Thyroid gland (tissue), 4 donors: Measurements from ENCODE around the gene C2CD4D. TPM values are rescaled to one million over a fixed set of nuclear protein-coding genes. Genes with fewer than 3 reads are reported as not detected.

Experiments
- DNase-seq, 2 donors: peaks; one replicate each; pipeline ENCODE4 v3.0.0-alpha.2; 2019
- H3K27ac ChIP-seq, 3 donors: fragments of 200-600 bp; sonication (generic); 1 replicate in 2 of 3; 2 replicates in 1 of 3; pipeline ENCODE4 v1.5.1; 2016 to 2019; ENCODE audit warnings: mild to moderate bottlenecking in 1 of 3, moderate library complexity in 1 of 3
- H3K27me3 ChIP-seq: fragments of 200-600 bp; sonication (generic); one replicate; pipeline ENCODE4 v1.5.1; 2019
- H3K36me3 ChIP-seq, 2 donors: fragments of 200-600 bp; sonication (generic); one replicate each; pipeline ENCODE4 v1.5.1; 2016 to 2019
- H3K4me1 ChIP-seq, 2 donors: fragments of 200-600 bp; sonication (generic); one replicate each; pipeline ENCODE4 v1.5.1; 2017 to 2019
- H3K4me3 ChIP-seq, 3 donors: fragments of 200-600 bp; sonication (generic); replicated peaks in 1 of 3; 1 replicate in 2 of 3; 2 replicates in 1 of 3; pipeline ENCODE4 v1.5.1; 2016; ENCODE audit warnings: mild to moderate bottlenecking in 1 of 3
- H3K9me3 ChIP-seq: fragments of 200-600 bp; sonication (generic); one replicate; pipeline ENCODE4 v1.5.1; 2017
- CTCF ChIP-seq, 6 experiments: fragments of 200-600 bp in 3 of 6; fragments of 450-650 bp in 3 of 6; sonication (generic) in 3 of 6; IDR thresholded peaks; one replicate each; pipeline ENCODE4 v1.5.1; 2016 to 2019; ENCODE audit warnings: antibody characterized with exemption in 6 of 6, mild to moderate bottlenecking in 2 of 6, inconsistent platforms in 1 of 6, moderate library complexity in 1 of 6
- POLR2A ChIP-seq, 2 donors: fragments of 450-650 bp; IDR thresholded peaks; one replicate each; pipeline ENCODE4 v1.6.1; 2017; ENCODE audit warnings: antibody characterized with exemption in 2 of 2, mild to moderate bottlenecking in 2 of 2, moderate library complexity in 1 of 2
- WGBS, 2 donors: methylation state at CpG; one replicate each; pipeline ENCODE4 v1.1.5; 2017; 5-methylcytosine and 5-hydroxymethylcytosine counted together
- intact Hi-C: fragments of 100-400 bp; cut with DNase I; formaldehyde crosslinking; loops from one replicate; pipeline ENCODE4 v1.15.1; 2023
- total RNA-seq, 4 donors: library from RNA; depleted of rRNA; stranded (reverse); fragments of >200 nt; gene quantifications; one replicate each; pipeline ENCODE4 v1.2.3, GENCODE V29; 2016

Gene C2CD4D
- total RNA-seq, 4 donors from 2014 or later: 0.29 to 1.3 (median 0.33) TPM; not detected in 1

GRCh38 chr1:151837884-151838221 lies 1.8 kb downstream of the C2CD4D start:
- intact Hi-C loops: loop anchor here (10.0 kb wide), 2 partner anchors 103 to 303 kb away; no protein-coding TSS in a partner anchor
- Histone ChIP-seq H3K27ac (peak overlapping the region in 2 of 3 donors; percentile 61 to 68), H3K27me3 (no peaks in the 10 kb centered on the region), H3K4me3 (no peak overlapping the region), H3K4me1 (peaks cover 27 to 56% of the 10 kb centered on the region in 2 donors), H3K36me3 (no peaks in the 10 kb centered on the region), H3K9me3 (no peaks in the 10 kb centered on the region)
- no peak for DNase-seq
- TF ChIP-seq POLR2A (IDR thresholded peaks at IDR 0.05): no peak
- no peak for TF ChIP-seq CTCF (IDR thresholded peaks at IDR 0.05)
- WGBS, 2 donors: 41 to 49% methylated on average over 5 to 10 of the region's 26 CpGs

GRCh38 chr1:151837197-151837596 lies 2.4 kb downstream of the C2CD4D start:
- H3K27me3 ChIP-seq: no peaks in the 10 kb centered on the region
- no peak for TF ChIP-seq POLR2A (IDR thresholded peaks at IDR 0.05)
- TF ChIP-seq CTCF (IDR thresholded peaks at IDR 0.05): no peak
- H3K4me3 ChIP-seq: no peak overlapping the region
- peaks cover 30 to 60% of the 10 kb centered on the region in 2 donors for H3K4me1 ChIP-seq
- no peak for DNase-seq
- no peaks in the 10 kb centered on the region for H3K36me3 ChIP-seq
- peak overlapping the region; percentile 61 to 72 (median 68) for H3K27ac ChIP-seq
- H3K9me3 ChIP-seq: no peaks in the 10 kb centered on the region
- intact Hi-C loops: loop anchor here (10.0 kb wide), 2 partner anchors 102 to 302 kb away; no protein-coding TSS in a partner anchor
- WGBS, 2 donors: 62 to 67% methylated on average over 3 of the region's 3 CpGs

- Histone ChIP-seq H3K27ac (peak overlapping the region in 2 of 3 donors; percentile 61 to 68), H3K4me1 (peaks cover 40 to 65% of the 10 kb centered on the region in 2 donors), H3K36me3 (no peaks in the 10 kb centered on the region), H3K9me3 (no peaks in the 10 kb centered on the region), H3K27me3 (no peaks in the 10 kb centered on the region), H3K4me3 (no peak overlapping the region)
- intact Hi-C loops: loop anchor here (10.0 kb wide), 2 partner anchors 101 to 301 kb away; no protein-coding TSS in a partner anchor
- DNase-seq: no peak
- TF ChIP-seq CTCF (IDR thresholded peaks at IDR 0.05) (no peak), POLR2A (IDR thresholded peaks at IDR 0.05) (no peak)
- 90 to 93% methylated on average over 7 of the region's 7 CpGs for WGBS, 2 donors
Observed at GRCh38 chr1:151835596-151835995, 4.0 kb downstream of the C2CD4D start.

GRCh38 chr1:151834239-151834638 lies 5.4 kb downstream of the C2CD4D start:
- Histone ChIP-seq H3K4me3 (no peak overlapping the region), H3K36me3 (no peaks in the 10 kb centered on the region), H3K4me1 (peaks cover 43 to 67% of the 10 kb centered on the region in 2 donors), H3K9me3 (no peaks in the 10 kb centered on the region), H3K27me3 (no peaks in the 10 kb centered on the region), H3K27ac (no peak overlapping the region)
- intact Hi-C loops: loop anchor here (10.0 kb wide), 2 partner anchors 99 to 299 kb away; no protein-coding TSS in a partner anchor
- DNase-seq: no peak
- TF ChIP-seq POLR2A (IDR thresholded peaks at IDR 0.05) (no peak), CTCF (IDR thresholded peaks at IDR 0.05) (no peak)
- WGBS, 2 donors: 53 to 78% methylated on average over 2 to 3 of the region's 3 CpGs

GRCh38 chr1:151833172-151833900 lies 6.3 kb downstream of the C2CD4D start:
- Histone ChIP-seq H3K4me3 (no peak overlapping the region), H3K27me3 (no peaks in the 10 kb centered on the region), H3K9me3 (no peaks in the 10 kb centered on the region), H3K4me1 (peaks cover 46 to 67% of the 10 kb centered on the region in 2 donors), H3K36me3 (no peaks in the 10 kb centered on the region), H3K27ac (peak overlapping the region in 2 of 3 donors; percentile 50)
- WGBS, 2 donors: 77 to 80% methylated on average over 5 to 8 of the region's 8 CpGs
- intact Hi-C loops: loop anchor here (10.0 kb wide), 2 partner anchors 99 to 299 kb away; no protein-coding TSS in a partner anchor
- no peak for DNase-seq
- TF ChIP-seq CTCF (IDR thresholded peaks at IDR 0.05): no peak
- no peak for TF ChIP-seq POLR2A (IDR thresholded peaks at IDR 0.05)
